Type B pancreatic cell (in vitro differentiated cells): Measurements from ENCODE around the gene CLDN22. TPM values are rescaled to one million over a fixed set of nuclear protein-coding genes. Genes with fewer than 3 reads are reported as not detected.

Experiments used
- DNase-seq: peaks from one replicate; pipeline ENCODE4 v3.0.0; 2021; ENCODE audit warnings: mixed read lengths; ENCODE audit not compliant: unreplicated experiment; ENCODE audit errors: extremely low spot score
- H3K27ac Mint-ChIP-seq: 2 replicates; pipeline ENCODE4 v1.8.0; 2021; ENCODE audit warnings: mild to moderate bottlenecking, mixed read lengths
- H3K27me3 Mint-ChIP-seq: 2 replicates; pipeline ENCODE4 v1.8.0; 2021; ENCODE audit warnings: mixed read lengths
- H3K36me3 Mint-ChIP-seq: 2 replicates; pipeline ENCODE4 v1.8.0; 2021; ENCODE audit warnings: mixed read lengths
- H3K4me1 Mint-ChIP-seq: one replicate; pipeline ENCODE4 v1.8.0; 2021; ENCODE audit warnings: mixed read lengths; ENCODE audit not compliant: unreplicated experiment
- H3K4me3 Mint-ChIP-seq: 2 replicates; pipeline ENCODE4 v1.8.0; 2021; ENCODE audit warnings: mild to moderate bottlenecking, mixed read lengths
- H3K9me3 Mint-ChIP-seq: 2 replicates; pipeline ENCODE4 v1.8.0; 2021; ENCODE audit warnings: mixed read lengths
- total RNA-seq: library from RNA; stranded (reverse); gene quantifications from 2 replicates; pipeline ENCODE4 v1.2.1, GENCODE V29; 2021; ENCODE audit warnings: low replicate concordance
- TF ChIP-seq, protein P1 (sequence below): fragments of 200-600 bp; sonication (generic); conservative IDR thresholded peaks from 2 replicates; pipeline ENCODE4 v1.5.0; 2021; ENCODE audit warnings: antibody characterized with exemption, mild to moderate bottlenecking

CLDN22 gene
- total RNA-seq, 1 donor from 2014 or later, result not detected

DNA sequence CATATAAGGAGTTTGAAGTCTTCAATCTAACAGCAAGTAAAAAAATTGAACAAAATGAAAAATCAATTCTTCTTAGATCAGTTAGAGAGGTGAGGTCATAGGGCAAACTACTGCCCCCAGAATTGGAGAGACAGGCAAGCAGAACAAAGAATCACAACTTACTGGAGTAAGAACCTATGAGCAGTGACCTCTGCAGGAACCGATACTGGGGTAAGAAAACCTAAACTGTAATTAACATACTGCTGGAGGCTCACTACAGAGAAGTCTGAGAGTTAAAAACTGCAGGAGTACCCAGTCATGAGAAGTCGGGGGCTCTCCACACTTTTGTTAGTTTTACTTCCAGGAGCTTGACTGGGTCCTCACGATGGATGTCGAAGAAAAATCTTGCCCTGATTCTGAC, 16.0 kb downstream of the CLDN22 start:
- no peaks in the 10 kb centered on the region for H3K27me3 Mint-ChIP-seq
- TF ChIP-seq, protein P1, sequence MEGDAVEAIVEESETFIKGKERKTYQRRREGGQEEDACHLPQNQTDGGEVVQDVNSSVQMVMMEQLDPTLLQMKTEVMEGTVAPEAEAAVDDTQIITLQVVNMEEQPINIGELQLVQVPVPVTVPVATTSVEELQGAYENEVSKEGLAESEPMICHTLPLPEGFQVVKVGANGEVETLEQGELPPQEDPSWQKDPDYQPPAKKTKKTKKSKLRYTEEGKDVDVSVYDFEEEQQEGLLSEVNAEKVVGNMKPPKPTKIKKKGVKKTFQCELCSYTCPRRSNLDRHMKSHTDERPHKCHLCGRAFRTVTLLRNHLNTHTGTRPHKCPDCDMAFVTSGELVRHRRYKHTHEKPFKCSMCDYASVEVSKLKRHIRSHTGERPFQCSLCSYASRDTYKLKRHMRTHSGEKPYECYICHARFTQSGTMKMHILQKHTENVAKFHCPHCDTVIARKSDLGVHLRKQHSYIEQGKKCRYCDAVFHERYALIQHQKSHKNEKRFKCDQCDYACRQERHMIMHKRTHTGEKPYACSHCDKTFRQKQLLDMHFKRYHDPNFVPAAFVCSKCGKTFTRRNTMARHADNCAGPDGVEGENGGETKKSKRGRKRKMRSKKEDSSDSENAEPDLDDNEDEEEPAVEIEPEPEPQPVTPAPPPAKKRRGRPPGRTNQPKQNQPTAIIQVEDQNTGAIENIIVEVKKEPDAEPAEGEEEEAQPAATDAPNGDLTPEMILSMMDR, result no peak

DNA sequence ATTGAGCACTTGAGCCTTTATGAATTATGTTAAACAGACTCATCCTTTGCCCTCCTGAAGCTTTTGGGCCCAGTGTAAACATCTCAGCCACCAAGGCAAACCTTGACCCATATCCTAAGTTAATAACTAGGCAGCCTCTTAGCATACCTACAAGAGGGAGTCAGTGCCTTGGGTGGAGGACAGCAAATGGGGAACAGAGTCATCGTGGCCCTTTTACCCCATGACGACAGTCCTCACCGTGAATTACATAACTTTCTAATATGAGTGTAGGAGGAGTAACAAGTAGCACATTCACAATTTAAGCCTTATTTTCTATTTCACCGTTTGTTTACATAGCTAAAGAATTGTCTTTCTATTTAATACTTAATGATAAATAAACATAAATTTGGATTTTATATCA, 16.8 kb downstream of the CLDN22 start:
- peaks cover 3% of the 10 kb centered on the region for H3K4me1 Mint-ChIP-seq
- DNase-seq, result no peak
- no peak overlapping the region for H3K27ac Mint-ChIP-seq
- H3K4me3 Mint-ChIP-seq, result no peak overlapping the region
- peaks cover 12% of the 10 kb centered on the region for H3K36me3 Mint-ChIP-seq
- H3K27me3 Mint-ChIP-seq, result no peaks in the 10 kb centered on the region
- TF ChIP-seq, protein P1, result no peak
- no peaks in the 10 kb centered on the region for H3K9me3 Mint-ChIP-seq

More for the DNA sequence above, 16.0 kb downstream of the CLDN22 start:
- H3K36me3 Mint-ChIP-seq, result peaks cover 14% of the 10 kb centered on the region
- H3K4me1 Mint-ChIP-seq, result no peaks in the 10 kb centered on the region
- no peaks in the 10 kb centered on the region for H3K9me3 Mint-ChIP-seq
- DNase-seq, result no peak
- no peak overlapping the region for H3K4me3 Mint-ChIP-seq
- no peak overlapping the region for H3K27ac Mint-ChIP-seq

DNA sequence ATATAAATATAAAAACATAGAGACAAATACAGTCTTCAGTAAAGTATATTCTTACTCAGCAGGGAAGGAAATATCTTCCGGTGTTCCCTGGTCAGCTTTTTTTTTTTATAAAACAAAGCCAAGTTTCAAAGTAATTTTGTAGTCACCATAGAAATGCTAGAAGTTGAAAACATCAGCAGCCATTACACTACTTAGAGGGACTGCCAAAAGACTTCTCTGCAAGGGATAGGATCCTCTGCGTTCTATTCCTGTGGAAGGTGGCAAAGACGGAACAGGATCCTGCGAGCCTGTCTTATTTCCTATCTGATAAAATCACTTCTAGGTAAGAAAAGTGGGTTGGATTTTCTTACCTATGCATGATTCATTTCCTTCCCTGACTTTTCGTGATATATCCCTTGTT, 19.4 kb downstream of the CLDN22 start:
- TF ChIP-seq, protein P1, result no peak
- no peak for DNase-seq
- Mint-ChIP-seq H3K27ac (no peak overlapping the region), H3K27me3 (no peaks in the 10 kb centered on the region), H3K4me3 (no peak overlapping the region), H3K4me1 (peaks cover 3% of the 10 kb centered on the region), H3K9me3 (no peaks in the 10 kb centered on the region), H3K36me3 (peaks cover 22% of the 10 kb centered on the region)

DNA sequence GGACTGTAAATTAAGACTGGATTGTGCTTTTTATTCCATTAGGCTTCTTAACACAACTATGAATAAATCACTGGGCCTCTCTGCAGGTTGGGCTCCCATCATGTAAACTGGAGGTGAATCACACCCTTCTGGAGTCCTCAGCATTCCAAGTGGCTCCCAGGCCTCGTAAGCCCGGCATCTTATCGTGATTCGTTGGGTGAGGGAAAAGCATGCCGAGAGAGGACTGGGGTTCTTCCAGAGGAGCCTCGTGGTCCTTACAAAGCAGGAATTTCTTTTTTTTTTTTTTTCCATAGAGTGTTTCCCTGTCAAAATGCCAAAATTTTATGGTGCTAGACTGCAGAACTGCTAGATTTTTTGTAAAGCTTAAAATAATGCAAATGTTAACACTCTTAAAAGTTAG, 20.0 kb downstream of the CLDN22 start:
- H3K36me3 Mint-ChIP-seq, result peaks cover 28% of the 10 kb centered on the region
- H3K27ac Mint-ChIP-seq, result no peak overlapping the region
- H3K4me1 Mint-ChIP-seq, result peaks cover 3% of the 10 kb centered on the region
- no peaks in the 10 kb centered on the region for H3K27me3 Mint-ChIP-seq
- DNase-seq, result no peak
- H3K9me3 Mint-ChIP-seq, result no peaks in the 10 kb centered on the region
- TF ChIP-seq, protein P1, result no peak
- no peak overlapping the region for H3K4me3 Mint-ChIP-seq

DNA sequence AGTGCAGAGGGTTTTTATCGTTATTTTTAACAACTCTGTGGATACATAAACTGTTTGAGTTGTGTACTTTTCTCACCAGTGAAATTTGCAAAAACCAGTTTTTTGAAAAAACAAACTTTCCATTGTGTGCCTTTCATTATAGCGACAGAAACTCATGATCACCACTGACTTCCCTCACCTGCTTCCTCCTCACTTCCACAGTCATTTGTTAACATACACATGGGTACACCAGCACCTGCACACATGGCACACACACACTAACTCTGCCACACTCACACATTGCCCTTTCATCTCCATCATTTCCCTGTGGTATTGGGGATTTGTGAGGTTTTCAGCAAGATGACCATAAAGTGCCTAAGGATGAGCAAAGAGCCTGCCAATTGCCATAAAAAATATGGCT, 20.6 kb downstream of the CLDN22 start:
- Mint-ChIP-seq H3K4me1 (peaks cover 3% of the 10 kb centered on the region), H3K36me3 (peaks cover 32% of the 10 kb centered on the region), H3K4me3 (no peak overlapping the region), H3K27ac (no peak overlapping the region), H3K9me3 (no peaks in the 10 kb centered on the region), H3K27me3 (no peaks in the 10 kb centered on the region)
- DNase-seq, result no peak
- TF ChIP-seq, protein P1, result no peak

DNA sequence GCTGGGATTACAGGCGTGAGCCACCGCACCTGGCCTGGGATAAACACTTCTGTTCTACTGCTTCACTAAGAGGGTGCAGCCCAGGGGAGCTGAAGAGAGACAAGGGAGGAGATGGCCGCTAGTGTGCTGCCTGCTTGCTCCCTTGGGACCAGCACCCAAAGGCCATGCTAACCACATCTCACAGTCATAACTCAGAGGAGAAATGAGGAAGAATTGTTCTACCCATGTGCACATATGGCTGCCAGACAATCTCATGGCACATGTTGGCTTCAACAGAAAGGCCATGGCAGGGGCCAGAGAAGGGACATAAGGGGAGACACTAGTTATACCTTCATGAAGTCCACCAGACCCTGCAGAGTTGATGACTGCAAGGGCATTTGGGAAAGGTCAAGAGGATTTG, 22.4 kb downstream of the CLDN22 start:
- Mint-ChIP-seq H3K27ac (no peak overlapping the region), H3K9me3 (no peaks in the 10 kb centered on the region), H3K4me3 (no peak overlapping the region), H3K36me3 (peaks cover 27% of the 10 kb centered on the region), H3K4me1 (peaks cover 3% of the 10 kb centered on the region), H3K27me3 (no peaks in the 10 kb centered on the region)
- TF ChIP-seq, protein P1, result no peak
- no peak for DNase-seq
